Left lung (tissue), 10 donors: ENCODE measurements around the gene KANK4. TPM values are rescaled to one million over a fixed set of nuclear protein-coding genes. Genes with fewer than 3 reads are reported as not detected.

Source experiments
- ATAC-seq: fragments of 200-7000 bp; cut with Tn5 transposase; one replicate; pipeline ENCODE4 v1.9.1; 2020; ENCODE audit warnings: moderate library complexity
- DNase-seq, 4 donors: peaks; one replicate each; pipeline ENCODE4 v3.0.0-alpha.2; 2013 to 2020
- H3K27ac ChIP-seq, 2 donors: fragments of 200-600 bp; sonication (generic) in 1 of 2; one replicate each; pipeline versions ENCODE4 v1.5.0 to v1.8.0; 2020 to 2021
- H3K27me3 ChIP-seq, 2 donors: fragments of 200-600 bp; sonication (generic) in 1 of 2; one replicate each; pipeline versions ENCODE4 v1.5.0 to v1.8.0; 2020 to 2021
- H3K36me3 ChIP-seq, 2 donors: fragments of 200-600 bp; sonication (generic) in 1 of 2; one replicate each; pipeline versions ENCODE4 v1.5.0 to v1.8.0; 2020 to 2021
- H3K4me1 ChIP-seq, 2 donors: fragments of 200-600 bp; one replicate each; pipeline ENCODE4 v1.8.0; 2021
- H3K4me3 ChIP-seq, 2 donors: fragments of 200-600 bp; sonication (generic) in 1 of 2; one replicate each; pipeline versions ENCODE4 v1.5.0 to v1.8.0; 2020 to 2021; ENCODE audit warnings: mild to moderate bottlenecking in 1 of 2
- H3K9me3 ChIP-seq, 2 donors: fragments of 200-600 bp; sonication (generic) in 1 of 2; one replicate each; pipeline versions ENCODE4 v1.5.0 to v1.8.0; 2020 to 2021
- intact Hi-C, 2 donors: fragments of 100-400 bp; cut with DNase I; formaldehyde crosslinking; loops; one replicate each; pipeline versions ENCODE4 v1.11.2 to v1.14.2; 2022
- polyA plus RNA-seq, 6 donors: library from polyadenylated mRNA; unstranded; fragments of 120-200 nt; gene quantifications; one replicate each; pipeline ENCODE4 v1.2.1, GENCODE V29; 2013; ENCODE audit not compliant: insufficient read length in 6 of 6
- total RNA-seq, 2 donors: library from RNA; stranded (reverse); fragmentation: NEBNext Ultra II Directional; extraction: Animal tissue kit (Norgen Biotek cat#: 25700); gene quantifications; one replicate each; pipeline ENCODE4 v1.2.1, GENCODE V29; 2021
- TF ChIP-seq, protein P1 (sequence below), 2 donors: fragments of 200-600 bp; sonication (generic) in 1 of 2; IDR thresholded peaks; one replicate each; pipeline versions ENCODE4 v1.5.0 to v1.8.0; 2021; ENCODE audit warnings: antibody characterized with exemption in 2 of 2
- donor health status: DM: no; HTN: yes; CAD: no.
- donor health status: DM: no; HTN: no; CAD: no.

The KANK4 gene
- total and polyA plus RNA-seq, 8 donors = 2.0 to 15.1 (median 11.2) TPM

DNA sequence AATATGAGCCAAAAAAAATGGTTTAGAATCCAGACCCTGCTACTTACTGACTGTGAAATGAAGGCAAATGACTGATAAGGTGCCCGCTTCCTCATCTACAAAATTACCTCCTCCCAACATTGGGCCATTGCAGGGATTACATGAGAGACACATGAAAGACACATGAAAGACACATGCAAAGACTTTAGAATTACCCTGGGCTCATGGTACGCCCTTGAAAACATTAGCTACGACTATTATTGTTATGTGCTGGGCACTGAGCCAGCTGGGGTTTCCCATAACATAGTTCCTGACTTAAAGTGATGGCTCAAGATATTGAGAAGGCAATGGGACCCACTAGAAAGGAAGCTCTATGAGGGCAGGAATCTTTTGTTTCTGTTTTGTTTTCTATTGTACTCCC lies 43.7 kb upstream of the KANK4 start:
- intact Hi-C loops = no loop called here
- Histone ChIP-seq H3K36me3 (no peaks in the 10 kb centered on the region), H3K4me3 (no peak overlapping the region), H3K27me3 (no peaks in the 10 kb centered on the region), H3K27ac (no peak overlapping the region), H3K9me3 (no peaks in the 10 kb centered on the region), H3K4me1 (no peaks in the 10 kb centered on the region)
- DNase-seq (no peak), ATAC-seq (no peak)
- TF ChIP-seq, protein P1, sequence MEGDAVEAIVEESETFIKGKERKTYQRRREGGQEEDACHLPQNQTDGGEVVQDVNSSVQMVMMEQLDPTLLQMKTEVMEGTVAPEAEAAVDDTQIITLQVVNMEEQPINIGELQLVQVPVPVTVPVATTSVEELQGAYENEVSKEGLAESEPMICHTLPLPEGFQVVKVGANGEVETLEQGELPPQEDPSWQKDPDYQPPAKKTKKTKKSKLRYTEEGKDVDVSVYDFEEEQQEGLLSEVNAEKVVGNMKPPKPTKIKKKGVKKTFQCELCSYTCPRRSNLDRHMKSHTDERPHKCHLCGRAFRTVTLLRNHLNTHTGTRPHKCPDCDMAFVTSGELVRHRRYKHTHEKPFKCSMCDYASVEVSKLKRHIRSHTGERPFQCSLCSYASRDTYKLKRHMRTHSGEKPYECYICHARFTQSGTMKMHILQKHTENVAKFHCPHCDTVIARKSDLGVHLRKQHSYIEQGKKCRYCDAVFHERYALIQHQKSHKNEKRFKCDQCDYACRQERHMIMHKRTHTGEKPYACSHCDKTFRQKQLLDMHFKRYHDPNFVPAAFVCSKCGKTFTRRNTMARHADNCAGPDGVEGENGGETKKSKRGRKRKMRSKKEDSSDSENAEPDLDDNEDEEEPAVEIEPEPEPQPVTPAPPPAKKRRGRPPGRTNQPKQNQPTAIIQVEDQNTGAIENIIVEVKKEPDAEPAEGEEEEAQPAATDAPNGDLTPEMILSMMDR (IDR thresholded peaks at IDR 0.05) = no peak

DNA sequence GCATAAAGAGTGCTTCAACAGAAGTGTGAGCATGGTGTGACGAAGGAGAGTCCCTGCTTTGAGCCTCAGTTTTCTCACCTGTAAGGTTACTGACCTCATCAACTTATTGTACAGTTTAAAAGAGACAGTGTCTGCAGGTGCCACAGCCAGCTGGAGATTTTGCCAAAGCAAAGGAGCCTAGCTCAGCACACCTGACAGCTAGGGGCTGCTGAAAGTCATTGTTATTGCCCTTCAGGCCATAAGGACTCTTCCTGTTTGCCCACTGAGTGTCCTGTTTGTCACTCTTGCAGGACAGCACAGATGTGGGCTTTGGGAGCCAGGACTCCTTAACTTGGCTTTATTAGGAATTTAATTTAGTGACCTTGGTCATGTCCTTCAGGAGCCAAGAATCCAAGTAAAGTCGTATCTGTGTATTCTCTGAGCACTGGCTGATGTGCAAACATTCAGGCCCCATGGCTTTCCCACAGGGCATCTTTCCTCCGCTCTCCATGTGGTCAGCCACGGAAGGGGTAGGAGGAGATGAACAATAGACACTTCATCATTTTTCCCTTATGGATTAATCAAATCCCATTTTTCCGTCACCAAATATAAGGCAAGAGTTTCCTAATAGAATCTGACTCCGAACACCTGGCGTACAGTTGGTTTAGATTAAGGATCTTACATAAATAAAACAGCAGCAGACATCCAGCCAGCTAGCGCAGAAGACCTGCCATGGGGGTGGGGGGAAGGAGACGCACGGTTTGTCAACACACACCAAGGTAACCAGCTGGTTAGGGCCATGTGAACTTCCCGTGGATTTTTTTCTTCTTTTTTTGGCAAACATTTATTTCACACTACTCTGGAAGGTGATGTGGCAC lies 43.1 kb upstream of the KANK4 start:
- no peak for ATAC-seq

DNA sequence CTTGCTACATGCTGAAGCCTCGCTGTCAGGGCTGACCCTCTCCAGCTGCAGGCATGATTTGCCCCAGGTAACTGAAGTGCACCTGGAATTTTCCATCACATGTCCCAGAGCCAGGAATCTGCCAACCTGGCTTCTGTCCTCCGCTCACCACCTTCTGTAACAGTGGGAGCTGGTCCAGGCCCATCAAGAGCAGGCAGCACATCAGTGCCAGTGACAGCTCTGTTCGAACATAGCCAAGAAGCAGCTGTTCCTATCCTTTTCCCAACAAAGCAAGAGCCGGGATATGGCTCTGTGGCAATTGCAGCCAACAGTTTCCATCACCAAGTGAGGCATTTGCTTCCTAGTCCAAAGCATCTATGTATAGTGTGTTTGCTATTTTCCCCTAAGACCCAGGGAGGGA lies 42.2 kb upstream of the KANK4 start:
- Histone ChIP-seq H3K4me3 (no peak overlapping the region), H3K27me3 (no peaks in the 10 kb centered on the region), H3K4me1 (peaks cover 0 to 6% of the 10 kb centered on the region in 2 donors), H3K9me3 (no peaks in the 10 kb centered on the region), H3K36me3 (no peaks in the 10 kb centered on the region), H3K27ac (no peak overlapping the region)
- intact Hi-C loops = no loop called here
- DNase-seq = no peak
- TF ChIP-seq, protein P1 (IDR thresholded peaks at IDR 0.05) = no peak
- ATAC-seq = no peak

More for the DNA sequence above, 43.1 kb upstream of the KANK4 start:
- TF ChIP-seq, protein P1 (IDR thresholded peaks at IDR 0.05) = no peak
- H3K4me1 ChIP-seq = no peaks in the 10 kb centered on the region
- no peak overlapping the region for H3K4me3 ChIP-seq
- intact Hi-C loops = no loop called here
- H3K27ac ChIP-seq = no peak overlapping the region
- H3K27me3 ChIP-seq = no peaks in the 10 kb centered on the region
- DNase-seq = no peak
- no peaks in the 10 kb centered on the region for H3K9me3 ChIP-seq
- no peaks in the 10 kb centered on the region for H3K36me3 ChIP-seq

DNA sequence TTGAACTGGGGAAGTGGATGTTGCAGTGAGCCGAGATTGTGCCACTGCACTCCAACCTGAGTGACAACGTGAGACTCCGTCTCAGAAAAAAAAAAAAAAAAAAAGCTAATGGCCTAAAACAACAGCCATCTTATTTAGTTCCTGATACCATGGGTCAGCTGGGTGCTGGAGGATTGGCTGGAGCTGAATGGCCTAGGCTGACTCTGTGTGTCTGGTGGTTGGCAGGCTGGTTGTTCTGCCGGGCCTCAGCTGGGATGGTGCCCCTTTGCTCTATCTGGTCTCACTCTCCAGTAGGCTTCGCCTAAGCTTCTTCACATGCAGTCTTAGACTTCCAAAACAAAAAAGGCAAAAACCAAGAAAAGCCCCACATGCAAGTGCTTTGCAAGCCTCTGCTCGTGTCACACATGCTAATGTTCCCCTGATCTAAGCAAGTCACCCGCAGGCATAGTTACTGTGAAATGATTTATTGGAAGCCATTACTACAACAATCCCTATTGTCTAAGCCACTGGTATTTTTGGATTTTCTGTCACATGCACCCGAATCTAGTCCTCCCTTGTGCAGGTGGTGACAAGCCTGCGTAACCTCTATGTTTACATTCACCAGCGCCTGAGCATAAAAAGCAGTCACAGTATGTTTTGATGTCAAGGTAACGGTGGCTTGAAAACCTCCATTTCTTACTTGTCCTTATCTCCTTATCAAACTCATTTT lies 39.6 kb upstream of the KANK4 start:
- intact Hi-C loops = no loop called here
- Histone ChIP-seq H3K27ac (no peak overlapping the region), H3K36me3 (no peaks in the 10 kb centered on the region), H3K4me1 (peaks cover 0 to 6% of the 10 kb centered on the region in 2 donors), H3K9me3 (no peaks in the 10 kb centered on the region), H3K27me3 (no peaks in the 10 kb centered on the region), H3K4me3 (no peak overlapping the region)
- TF ChIP-seq, protein P1 (IDR thresholded peaks at IDR 0.05) = no peak
- DNase-seq (no peak), ATAC-seq (no peak)

DNA sequence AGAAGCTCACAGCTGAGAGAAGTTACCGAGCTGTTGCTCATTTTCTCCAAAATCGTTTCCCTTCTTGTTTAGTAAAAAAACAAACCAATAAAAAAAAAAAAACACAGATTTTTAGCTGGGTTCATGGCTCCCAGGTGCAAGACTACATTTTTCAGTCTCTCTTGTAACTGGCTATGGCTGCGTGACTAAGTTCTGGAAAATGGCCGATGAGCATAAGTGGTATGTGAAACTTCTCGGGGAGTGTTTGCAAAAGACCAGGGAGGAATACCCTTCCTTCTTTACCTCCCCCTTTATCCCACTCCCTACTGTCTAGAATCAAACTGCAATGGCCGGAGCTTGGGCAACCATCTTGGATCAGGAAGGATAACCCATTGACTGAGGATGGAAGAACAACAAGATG lies 38.7 kb upstream of the KANK4 start:
- intact Hi-C loops = no loop called here

More for the DNA sequence above, 38.7 kb upstream of the KANK4 start:
- no peaks in the 10 kb centered on the region for H3K27me3 ChIP-seq
- DNase-seq (no peak), ATAC-seq (no peak)
- no peaks in the 10 kb centered on the region for H3K9me3 ChIP-seq
- no peaks in the 10 kb centered on the region for H3K36me3 ChIP-seq
- no peak overlapping the region for H3K4me3 ChIP-seq
- H3K4me1 ChIP-seq = peaks cover 0 to 6% of the 10 kb centered on the region in 2 donors
- no peak overlapping the region for H3K27ac ChIP-seq
- TF ChIP-seq, protein P1 (IDR thresholded peaks at IDR 0.05) = no peak
